Activated naive CD8-positive, alpha-beta T cell treated with anti-CD3 and anti-CD28 coated beads, Interleukin-2, amount 50 U/mL, for 24 hours (primary cell): ENCODE results near the gene ARHGAP25.

Experiments
- ATAC-seq: fragments of 150-1000 bp; cut with Tn5 transposase; one replicate; pipeline ENCODE4 v1.10.0; 2021
- DNase-seq: peaks from one replicate; pipeline ENCODE4 v3.0.0; 2021
- H3K27ac Mint-ChIP-seq: one replicate; pipeline ENCODE4 v1.8.0; 2021; ENCODE audit warnings: mild to moderate bottlenecking, mixed read lengths
- H3K27me3 Mint-ChIP-seq: one replicate; pipeline ENCODE4 v1.8.0; 2021; ENCODE audit warnings: mixed read lengths
- H3K36me3 Mint-ChIP-seq: one replicate; pipeline ENCODE4 v1.8.0; 2021; ENCODE audit warnings: low read depth, mixed read lengths
- H3K4me1 Mint-ChIP-seq: one replicate; pipeline ENCODE4 v1.8.0; 2021; ENCODE audit warnings: mixed read lengths
- H3K4me3 Mint-ChIP-seq: one replicate; pipeline ENCODE4 v1.8.0; 2021; ENCODE audit warnings: mild to moderate bottlenecking, moderate library complexity, mixed read lengths
- H3K9me3 Mint-ChIP-seq: one replicate; pipeline ENCODE4 v1.8.0; 2021; ENCODE audit warnings: mixed read lengths

ARHGAP25 gene

DNA sequence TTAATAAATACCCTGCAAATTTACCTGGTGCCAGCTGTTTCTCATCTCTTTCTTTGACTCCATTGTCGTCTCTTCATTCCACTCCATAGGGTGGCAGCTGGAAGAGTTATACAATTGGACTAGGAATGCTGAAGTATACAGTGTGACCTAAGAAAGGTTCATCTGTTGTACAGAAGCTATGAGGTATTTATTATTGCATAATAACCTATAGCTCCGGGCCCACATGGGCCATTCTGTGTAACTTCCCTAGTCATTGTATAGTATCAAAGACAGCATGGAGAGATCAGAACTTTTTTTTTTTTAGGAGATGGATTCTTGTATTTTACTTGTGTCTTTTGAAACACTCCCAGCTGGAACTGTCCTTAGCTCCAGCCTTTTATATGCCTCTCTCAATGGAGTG, 110.4 kb downstream of the ARHGAP25 start:
- H3K36me3 Mint-ChIP-seq = no peaks in the 10 kb centered on the region
- H3K27me3 Mint-ChIP-seq = peaks cover 4% of the 10 kb centered on the region
- DNase-seq (no peak), ATAC-seq (no peak)
- H3K9me3 Mint-ChIP-seq = no peaks in the 10 kb centered on the region
- H3K4me1 Mint-ChIP-seq = no peaks in the 10 kb centered on the region
- no peak overlapping the region for H3K4me3 Mint-ChIP-seq
- H3K27ac Mint-ChIP-seq = no peak overlapping the region

GRCh38 chr2:68846091-68846490, 111.5 kb downstream of the ARHGAP25 start:
- Mint-ChIP-seq H3K4me3 (no peak overlapping the region), H3K27me3 (peaks cover 6% of the 10 kb centered on the region), H3K36me3 (no peaks in the 10 kb centered on the region), H3K4me1 (no peaks in the 10 kb centered on the region), H3K9me3 (no peaks in the 10 kb centered on the region), H3K27ac (no peak overlapping the region)
- DNase-seq (no peak), ATAC-seq (no peak)

DNA sequence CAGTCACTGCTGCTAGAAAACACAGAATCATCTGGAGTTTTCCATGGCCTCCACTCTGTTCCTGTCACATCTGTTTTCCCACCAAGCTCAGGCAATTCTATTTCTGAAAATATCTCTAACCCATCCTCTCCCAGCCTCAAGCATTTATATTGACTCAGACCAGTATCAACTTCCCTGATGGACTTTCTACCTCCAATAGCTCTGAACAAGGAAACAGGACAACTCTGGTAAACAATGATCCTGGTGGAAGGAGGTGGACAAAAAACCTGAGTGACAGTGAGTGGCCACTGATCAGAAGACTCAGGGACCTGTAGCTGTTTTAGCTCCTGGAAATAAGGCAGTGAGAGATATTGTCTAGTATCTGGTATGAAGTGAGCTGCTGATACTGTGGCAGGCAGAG, 113.1 kb downstream of the ARHGAP25 start:
- no peaks in the 10 kb centered on the region for H3K9me3 Mint-ChIP-seq
- no peak overlapping the region for H3K27ac Mint-ChIP-seq
- no peak overlapping the region for H3K4me3 Mint-ChIP-seq
- H3K36me3 Mint-ChIP-seq = no peaks in the 10 kb centered on the region
- DNase-seq (no peak), ATAC-seq (no peak)
- peaks cover 6% of the 10 kb centered on the region for H3K27me3 Mint-ChIP-seq
- H3K4me1 Mint-ChIP-seq = no peaks in the 10 kb centered on the region

- H3K36me3 Mint-ChIP-seq = no peaks in the 10 kb centered on the region
- ATAC-seq (no peak), DNase-seq (no peak)
- H3K27me3 Mint-ChIP-seq = peaks cover 6% of the 10 kb centered on the region
- H3K4me1 Mint-ChIP-seq = no peaks in the 10 kb centered on the region
- H3K27ac Mint-ChIP-seq = no peak overlapping the region
- H3K9me3 Mint-ChIP-seq = no peaks in the 10 kb centered on the region
- H3K4me3 Mint-ChIP-seq = no peak overlapping the region
Observed at GRCh38 chr2:68849579-68850030, 115.0 kb downstream of the ARHGAP25 start.

DNA sequence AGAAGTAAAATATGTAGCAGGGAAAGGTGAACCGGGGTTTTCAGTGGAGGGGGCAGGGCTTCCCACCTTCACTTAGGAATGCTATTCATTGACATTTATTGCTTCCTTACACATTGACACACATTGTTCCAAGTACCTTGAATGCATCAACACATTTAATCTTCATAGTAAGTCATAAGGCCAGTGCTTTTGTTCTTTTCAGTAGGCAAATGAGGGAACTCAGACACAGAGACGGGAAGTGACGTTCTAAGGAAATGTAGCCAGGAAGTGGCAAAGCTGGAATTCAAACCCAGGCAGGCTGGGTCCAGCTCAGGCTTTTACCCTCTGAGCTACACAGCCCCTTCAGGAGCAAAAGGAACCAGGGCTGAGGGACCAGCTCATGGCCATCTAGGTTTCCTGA, 115.9 kb downstream of the ARHGAP25 start:
- Mint-ChIP-seq H3K27me3 (peaks cover 6% of the 10 kb centered on the region), H3K27ac (no peak overlapping the region), H3K36me3 (no peaks in the 10 kb centered on the region), H3K9me3 (no peaks in the 10 kb centered on the region), H3K4me1 (no peaks in the 10 kb centered on the region), H3K4me3 (no peak overlapping the region)
- ATAC-seq (no peak), DNase-seq (no peak)

- Mint-ChIP-seq H3K36me3 (no peaks in the 10 kb centered on the region), H3K4me3 (no peak overlapping the region), H3K4me1 (peaks cover 9% of the 10 kb centered on the region), H3K27ac (no peak overlapping the region), H3K27me3 (peaks cover 4% of the 10 kb centered on the region), H3K9me3 (no peaks in the 10 kb centered on the region)
- DNase-seq (no peak), ATAC-seq (no peak)
Observed at GRCh38 chr2:68853035-68853434, 118.4 kb downstream of the ARHGAP25 start.

DNA sequence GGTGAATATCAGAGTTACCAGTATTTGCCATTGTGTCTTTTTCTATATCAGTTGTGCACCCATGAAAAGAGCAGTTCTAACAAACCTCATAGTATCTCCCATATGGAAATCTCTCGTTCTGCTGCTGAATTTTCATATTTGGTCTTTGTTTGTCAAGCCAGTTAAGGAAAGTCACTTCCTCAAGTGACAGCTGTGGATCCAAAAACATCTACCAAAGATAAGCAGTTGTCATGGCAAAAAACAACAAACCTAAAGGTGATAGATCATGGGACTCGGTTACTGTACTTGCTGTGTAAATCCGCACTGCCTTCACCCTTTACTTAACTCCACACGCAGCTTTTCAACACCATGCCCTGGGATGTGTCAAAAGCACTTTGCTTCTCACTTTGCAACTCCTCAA, 119.3 kb downstream of the ARHGAP25 start:
- Mint-ChIP-seq H3K27ac (no peak overlapping the region), H3K27me3 (peaks cover 4% of the 10 kb centered on the region)
- ATAC-seq = no peak

DNA sequence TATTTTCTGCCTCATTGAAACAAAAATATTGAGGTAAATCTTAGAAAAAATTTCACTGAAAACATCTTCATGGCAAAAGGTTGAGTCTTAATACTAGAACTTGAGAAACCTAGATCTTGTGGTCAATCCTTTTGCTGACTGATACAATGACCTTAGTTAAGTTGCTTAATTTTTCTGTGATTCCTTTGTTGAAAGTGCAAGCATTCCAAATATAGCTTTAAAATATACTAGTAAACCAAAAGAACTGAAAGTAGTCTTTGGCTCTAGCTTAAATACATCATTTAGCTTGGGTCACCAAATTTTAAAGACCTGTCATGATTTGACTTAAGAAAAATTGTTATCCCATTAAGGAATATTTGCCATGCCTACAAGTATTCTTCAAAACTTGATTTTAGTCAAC, 119.9 kb downstream of the ARHGAP25 start:
- peaks cover 2% of the 10 kb centered on the region for H3K27me3 Mint-ChIP-seq
- peaks cover 18% of the 10 kb centered on the region for H3K4me1 Mint-ChIP-seq
- DNase-seq = no peak
- H3K27ac Mint-ChIP-seq = no peak overlapping the region
- no peak for ATAC-seq
- no peaks in the 10 kb centered on the region for H3K36me3 Mint-ChIP-seq
- H3K9me3 Mint-ChIP-seq = no peaks in the 10 kb centered on the region
- no peak overlapping the region for H3K4me3 Mint-ChIP-seq

More for the DNA sequence above, 119.3 kb downstream of the ARHGAP25 start:
- Mint-ChIP-seq H3K9me3 (no peaks in the 10 kb centered on the region), H3K4me1 (peaks cover 16% of the 10 kb centered on the region), H3K36me3 (no peaks in the 10 kb centered on the region), H3K4me3 (no peak overlapping the region)
- DNase-seq = no peak

- ATAC-seq = no peak
- H3K36me3 Mint-ChIP-seq = no peaks in the 10 kb centered on the region
- no peaks in the 10 kb centered on the region for H3K9me3 Mint-ChIP-seq
- no peak overlapping the region for H3K27ac Mint-ChIP-seq
- H3K27me3 Mint-ChIP-seq = peaks cover under 1% of the 10 kb centered on the region
- H3K4me3 Mint-ChIP-seq = no peak overlapping the region
- no peak for DNase-seq
- peaks cover 18% of the 10 kb centered on the region for H3K4me1 Mint-ChIP-seq
Observed at GRCh38 chr2:68855550-68855949, 120.9 kb downstream of the ARHGAP25 start.

DNA sequence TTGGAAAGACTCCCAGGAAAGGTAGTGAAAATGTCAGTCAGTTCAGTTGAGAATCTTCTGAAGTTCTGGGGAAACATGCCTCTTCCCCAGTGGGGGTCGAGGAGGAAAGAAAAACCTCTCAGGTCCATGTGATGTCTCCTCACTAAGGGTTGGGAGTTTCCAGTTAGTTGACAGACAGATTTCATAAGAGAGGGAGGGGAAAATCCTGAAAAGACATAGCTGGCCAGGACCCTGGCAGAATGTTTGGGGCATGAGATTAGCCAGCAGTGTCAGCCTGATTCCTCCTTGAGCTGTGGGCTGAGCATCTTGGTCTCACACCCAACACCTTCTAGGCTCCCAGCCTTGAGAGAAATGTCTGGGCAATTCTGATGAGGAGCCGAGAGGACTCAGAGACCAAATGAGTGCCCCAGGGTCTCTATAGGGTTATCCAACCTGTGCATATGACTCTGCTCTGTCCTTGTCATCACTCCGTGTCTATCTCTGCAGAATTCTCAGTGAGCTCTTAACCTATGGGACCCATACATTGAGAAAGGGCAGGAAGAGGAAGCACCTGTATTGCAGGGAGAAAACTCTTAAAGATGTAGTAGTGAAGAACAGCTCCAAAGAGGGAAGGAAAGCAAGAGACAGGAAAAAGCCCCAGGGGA, 122.7 kb downstream of the ARHGAP25 start:
- peaks cover 21% of the 10 kb centered on the region for H3K4me1 Mint-ChIP-seq
- no peaks in the 10 kb centered on the region for H3K9me3 Mint-ChIP-seq
- no peak overlapping the region for H3K4me3 Mint-ChIP-seq
- H3K27me3 Mint-ChIP-seq = peaks cover 2% of the 10 kb centered on the region
- ATAC-seq (no peak), DNase-seq (no peak)
- H3K36me3 Mint-ChIP-seq = no peaks in the 10 kb centered on the region
- H3K27ac Mint-ChIP-seq = peak overlapping the region; percentile 32

GRCh38 chr2:68857855-68858456, 123.3 kb downstream of the ARHGAP25 start:
- Mint-ChIP-seq H3K27ac (peak overlapping the region; percentile 32), H3K27me3 (peaks cover 2% of the 10 kb centered on the region), H3K9me3 (no peaks in the 10 kb centered on the region), H3K4me3 (no peak overlapping the region), H3K36me3 (no peaks in the 10 kb centered on the region), H3K4me1 (peaks cover 21% of the 10 kb centered on the region)
- ATAC-seq = peak; percentile 68
- no peak for DNase-seq

GRCh38 chr2:68860111-68860510, 125.5 kb downstream of the ARHGAP25 start:
- DNase-seq (no peak), ATAC-seq (no peak)
- Mint-ChIP-seq H3K27ac (no peak overlapping the region), H3K9me3 (no peaks in the 10 kb centered on the region), H3K27me3 (peaks cover 2% of the 10 kb centered on the region), H3K36me3 (no peaks in the 10 kb centered on the region), H3K4me1 (peaks cover 21% of the 10 kb centered on the region), H3K4me3 (no peak overlapping the region)

- Mint-ChIP-seq H3K27me3 (peaks cover 2% of the 10 kb centered on the region), H3K9me3 (no peaks in the 10 kb centered on the region), H3K4me1 (peaks cover 21% of the 10 kb centered on the region), H3K36me3 (no peaks in the 10 kb centered on the region), H3K4me3 (no peak overlapping the region), H3K27ac (no peak overlapping the region)
- DNase-seq (no peak), ATAC-seq (no peak)
Observed at GRCh38 chr2:68861330-68861729, 126.7 kb downstream of the ARHGAP25 start.

DNA sequence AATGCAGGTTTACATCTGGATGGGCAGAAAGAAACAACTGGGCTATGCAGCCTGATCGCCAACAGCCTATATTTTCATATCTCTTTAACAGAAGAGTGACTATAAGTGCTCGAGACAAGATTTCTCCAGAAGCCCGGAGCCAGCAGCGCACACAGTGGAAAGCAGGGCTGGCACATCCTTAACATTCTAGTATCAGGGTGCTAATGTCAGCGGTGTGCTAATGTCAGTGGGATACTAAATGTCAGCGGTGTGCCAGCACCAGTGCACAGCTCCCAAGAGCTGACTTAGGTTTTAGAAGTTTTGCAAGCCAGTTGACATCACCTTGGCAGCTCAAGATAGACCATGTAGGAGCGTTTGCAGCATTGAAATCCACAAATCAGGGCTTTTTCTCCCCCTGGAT, 128.3 kb downstream of the ARHGAP25 start:
- DNase-seq (no peak), ATAC-seq (no peak)
- H3K4me1 Mint-ChIP-seq = peaks cover 13% of the 10 kb centered on the region
- no peak overlapping the region for H3K27ac Mint-ChIP-seq
- peaks cover 2% of the 10 kb centered on the region for H3K27me3 Mint-ChIP-seq
- no peaks in the 10 kb centered on the region for H3K9me3 Mint-ChIP-seq
- H3K36me3 Mint-ChIP-seq = no peaks in the 10 kb centered on the region
- no peak overlapping the region for H3K4me3 Mint-ChIP-seq

GRCh38 chr2:68863996-68864395, 129.4 kb downstream of the ARHGAP25 start:
- Mint-ChIP-seq H3K4me3 (no peak overlapping the region), H3K27ac (no peak overlapping the region), H3K9me3 (no peaks in the 10 kb centered on the region), H3K27me3 (peaks cover 2% of the 10 kb centered on the region), H3K36me3 (no peaks in the 10 kb centered on the region), H3K4me1 (peaks cover 4% of the 10 kb centered on the region)
- ATAC-seq (no peak), DNase-seq (no peak)
